Measurements from ENCODE around the gene DYRK3. TPM values are rescaled to one million over a fixed set of nuclear protein-coding genes. Genes with fewer than 3 reads are reported as not detected.

DYRK3 gene
- total RNA-seq, 1 donor from 2014 or later: 26.6 TPM

- Histone ChIP-seq H3K27ac (replicated peaks) (peak overlapping the region; percentile 97), H3K9me3 (replicated peaks) (no peaks in the 10 kb centered on the region), H3K36me3 (no peaks in the 10 kb centered on the region), H3K4me1 (peaks cover 59% of the 10 kb centered on the region), H3K4me3 (peak overlapping the region; percentile 85), H3K27me3 (ENCODE audit: low read depth) (no peaks in the 10 kb centered on the region)
- no peak for TF ChIP-seq CTCF (IDR thresholded peaks at IDR 0.05; ENCODE audit: borderline replicate concordance)
- intact Hi-C loops (cut with micrococcal nuclease): no loop called here
- DNase-seq: no peak
Observed at GRCh38 chr1:206684003-206684402, 48.7 kb downstream of the DYRK3 start.

- TF ChIP-seq CTCF (IDR thresholded peaks at IDR 0.05; ENCODE audit: borderline replicate concordance): no peak
- H3K4me3 ChIP-seq: peak within 1 kb of the TSS; percentile 85
- no peaks in the 10 kb centered on the region for H3K27me3 ChIP-seq (ENCODE audit: low read depth)
- DNase-seq: peak; percentile 86
- H3K27ac ChIP-seq (replicated peaks): peak within 1 kb of the TSS; percentile 97
- H3K9me3 ChIP-seq (replicated peaks): no peaks in the 10 kb centered on the region
- intact Hi-C loops (cut with micrococcal nuclease): no loop called here
- no peaks in the 10 kb centered on the region for H3K36me3 ChIP-seq
- H3K4me1 ChIP-seq: peaks cover 59% of the 10 kb centered on the region
Observed at GRCh38 chr1:206684478-206685333, 49.4 kb downstream of the DYRK3 start, which contains the start of gene MAPKAPK2. Gene MAPKAPK2, plus strand, starts transcription at chr1:206684905. Its CDS starts 325 bp downstream, at chr1:206685230.

GRCh38 chr1:206685334-206685768 is 50.0 kb downstream of the DYRK3 start:
- no peak for TF ChIP-seq CTCF (IDR thresholded peaks at IDR 0.05; ENCODE audit: borderline replicate concordance)
- no peak for DNase-seq
- H3K36me3 ChIP-seq: no peaks in the 10 kb centered on the region
- H3K4me1 ChIP-seq: peaks cover 63% of the 10 kb centered on the region
- intact Hi-C loops (cut with micrococcal nuclease): no loop called here
- peak overlapping the region; percentile 85 for H3K4me3 ChIP-seq
- peak overlapping the region; percentile 97 for H3K27ac ChIP-seq (replicated peaks)
- no peaks in the 10 kb centered on the region for H3K27me3 ChIP-seq (ENCODE audit: low read depth)
- H3K9me3 ChIP-seq (replicated peaks): no peaks in the 10 kb centered on the region

- no peaks in the 10 kb centered on the region for H3K27me3 ChIP-seq (ENCODE audit: low read depth)
- intact Hi-C loops (cut with micrococcal nuclease): no loop called here
Observed at GRCh38 chr1:206685769-206686477, 50.6 kb downstream of the DYRK3 start.

More at GRCh38 chr1:206685769-206686477, 50.6 kb downstream of the DYRK3 start:
- peak overlapping the region; percentile 97 for H3K27ac ChIP-seq (replicated peaks)
- H3K36me3 ChIP-seq: no peaks in the 10 kb centered on the region
- no peaks in the 10 kb centered on the region for H3K9me3 ChIP-seq (replicated peaks)
- H3K4me3 ChIP-seq: peak overlapping the region; percentile 85
- peak; percentile 61 for DNase-seq
- H3K4me1 ChIP-seq: peaks cover 69% of the 10 kb centered on the region
- TF ChIP-seq CTCF (IDR thresholded peaks at IDR 0.05; ENCODE audit: borderline replicate concordance): no peak
